T-helper 1 cell treated with Interleukin-12 subunit alpha and Interleukin-12 subunit beta and Interleukin-4 antibody, amounts not matched to agents 30 ng/mL and 1 ng/mL, for 36 hours (primary cell): ENCODE results near the gene TRAF3. TPM values are rescaled to one million over a fixed set of nuclear protein-coding genes. Genes with fewer than 3 reads are reported as not detected.

Experiments used
- intact Hi-C: fragments of 100-400 bp; cut with micrococcal nuclease; formaldehyde crosslinking; loops from one replicate; pipeline ENCODE4 v1.15.1; 2024
- total RNA-seq: library from RNA; stranded (reverse); gene quantifications from 2 replicates; pipeline ENCODE4 v1.2.3, GENCODE V29; 2022

TRAF3 gene
- total RNA-seq, 1 donor from 2014 or later = 92.9 TPM

- intact Hi-C loops = loop anchor here (5.0 kb wide), 1 partner anchor 105 kb away; the partner anchor contains the start of gene TRAF3
Measured at GRCh38 chr14:102882226-102882906, 105.1 kb downstream of the TRAF3 start.

DNA sequence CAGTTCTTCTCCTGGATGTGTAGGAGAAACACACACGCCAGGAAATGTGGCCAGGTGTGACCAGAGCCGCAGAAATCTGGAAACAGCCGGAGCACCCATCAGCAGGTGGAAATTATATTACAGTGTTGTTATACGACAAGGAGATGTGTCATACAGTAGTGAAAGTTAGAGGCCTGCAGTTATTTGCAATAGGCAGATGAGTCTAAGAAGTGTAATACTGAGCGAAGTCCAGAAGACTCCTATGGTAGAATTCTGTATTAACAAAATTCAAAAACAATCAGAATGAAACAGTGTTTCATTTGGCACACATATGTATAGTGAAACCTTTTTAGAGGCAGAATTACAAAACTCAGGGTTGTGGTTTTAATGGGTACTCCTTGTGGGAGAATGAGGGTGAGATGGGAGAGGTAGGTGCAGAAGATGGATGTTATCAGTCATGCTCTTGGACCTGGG lies 105.9 kb downstream of the TRAF3 start:
- intact Hi-C loops = loop anchor here (5.0 kb wide), 1 partner anchor 106 kb away; the partner anchor contains the start of gene TRAF3

DNA sequence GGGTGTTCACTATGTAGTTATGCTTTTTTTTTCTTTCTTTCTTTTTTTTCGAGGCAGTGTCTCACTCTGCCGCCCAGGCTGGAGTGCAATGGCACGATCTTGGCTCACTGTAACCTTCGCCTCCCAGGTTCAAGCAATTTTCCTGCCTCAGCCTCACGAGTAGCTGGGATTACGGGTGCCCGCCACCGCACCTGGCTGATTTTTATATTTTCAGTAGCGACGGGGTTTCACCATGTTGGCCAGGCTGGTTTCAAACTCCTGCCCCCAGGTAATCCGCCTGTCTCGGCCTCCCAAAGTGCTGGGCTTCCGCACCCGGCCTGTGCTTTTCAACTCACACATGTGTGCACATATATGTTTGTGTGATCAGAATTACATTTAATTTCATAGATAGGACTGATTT lies 106.3 kb downstream of the TRAF3 start:
- intact Hi-C loops = loop anchor here (5.0 kb wide), 1 partner anchor 106 kb away; the partner anchor contains the start of gene TRAF3

GRCh38 chr14:102885737-102886447 lies 108.6 kb downstream of the TRAF3 start:
- intact Hi-C loops = no loop called here

- intact Hi-C loops = no loop called here
Measured at GRCh38 chr14:102888748-102889147, 111.5 kb downstream of the TRAF3 start.

DNA sequence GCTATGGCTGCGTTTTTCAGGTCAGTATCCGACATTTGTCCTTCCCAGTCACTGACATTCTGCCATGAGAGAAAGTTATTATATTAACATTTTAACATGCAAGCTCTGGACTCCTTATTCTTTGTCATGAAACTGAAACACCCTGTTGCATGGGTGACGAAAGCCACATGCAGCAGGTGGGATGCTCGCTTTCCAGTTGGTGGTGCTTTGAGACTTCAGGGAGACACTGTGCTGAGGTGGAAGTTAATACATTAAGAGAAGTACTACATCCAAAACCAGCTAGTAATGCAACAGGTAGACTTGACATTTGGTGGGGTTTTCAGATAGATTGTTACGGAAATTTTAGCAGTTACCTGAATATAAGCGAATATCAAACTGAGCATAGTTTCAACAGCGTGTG lies 112.4 kb downstream of the TRAF3 start:
- intact Hi-C loops = no loop called here

DNA sequence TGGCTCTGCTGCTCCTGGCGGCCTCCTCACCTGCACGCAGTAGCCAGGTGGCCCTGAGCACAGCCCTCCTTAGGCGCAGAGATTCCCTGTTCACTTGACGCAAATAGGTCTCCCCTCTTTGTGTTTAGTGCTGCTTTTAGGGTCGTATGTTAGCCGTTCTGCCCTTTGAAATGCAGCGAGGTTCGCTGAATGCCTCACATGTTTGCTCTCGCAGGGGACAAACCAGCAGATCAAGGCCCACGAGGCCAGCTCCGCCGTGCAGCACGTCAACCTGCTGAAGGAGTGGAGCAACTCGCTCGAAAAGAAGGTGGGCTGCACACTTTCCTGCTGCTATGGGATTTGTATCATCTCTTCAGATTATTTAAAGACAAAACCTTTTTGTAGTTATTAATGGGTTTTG lies 113.9 kb downstream of the TRAF3 start:
- intact Hi-C loops = no loop called here

DNA sequence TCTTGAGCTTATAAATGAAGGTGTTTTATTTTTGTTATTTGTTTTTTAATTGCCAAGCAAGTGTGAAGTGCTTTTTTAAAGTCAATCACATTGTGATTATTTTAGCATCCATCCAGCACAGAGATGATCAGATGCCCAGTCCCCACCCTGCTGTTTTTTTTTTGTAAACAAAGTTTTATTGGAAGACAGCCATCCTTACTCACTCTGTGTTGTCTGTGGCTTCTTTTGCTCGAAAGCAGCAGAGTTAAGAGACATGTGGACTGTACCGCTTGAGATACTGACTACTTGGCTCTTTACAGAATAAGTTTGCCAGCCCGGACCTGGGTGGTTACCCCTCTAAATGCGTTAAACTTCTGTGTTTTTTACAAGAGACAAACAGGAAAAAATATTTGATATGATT lies 114.3 kb downstream of the TRAF3 start:
- intact Hi-C loops = no loop called here

- intact Hi-C loops = no loop called here
Measured at GRCh38 chr14:102892651-102893050, 115.4 kb downstream of the TRAF3 start.

DNA sequence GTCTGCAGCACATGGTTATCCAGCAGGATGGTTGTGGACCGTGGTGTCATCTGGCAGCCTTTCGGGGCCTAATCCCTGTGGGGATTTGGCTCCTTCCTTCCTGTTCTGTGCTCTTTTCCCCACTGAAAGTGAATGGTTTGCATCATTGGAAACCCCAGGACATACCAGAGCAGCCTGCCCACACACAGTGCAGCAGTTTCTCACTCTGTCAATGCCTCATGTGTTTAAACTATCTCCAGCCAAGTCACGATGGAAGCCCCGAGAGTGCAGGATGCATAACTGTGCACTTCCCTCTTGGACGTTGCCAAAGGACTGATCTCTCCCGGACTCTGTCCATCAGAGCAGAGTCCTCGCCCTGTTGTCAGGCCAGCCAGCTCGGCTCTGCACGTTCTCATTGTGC lies 116.2 kb downstream of the TRAF3 start:
- intact Hi-C loops = no loop called here

- intact Hi-C loops = loop anchor here (5.0 kb wide), 1 partner anchor 119 kb away; the partner anchor contains the start of gene TRAF3
Measured at GRCh38 chr14:102896735-102897134, 119.5 kb downstream of the TRAF3 start.

- intact Hi-C loops = loop anchor here (5.0 kb wide), 1 partner anchor 120 kb away; the partner anchor contains the start of gene TRAF3
Measured at GRCh38 chr14:102897299-102898027, 120.2 kb downstream of the TRAF3 start.

DNA sequence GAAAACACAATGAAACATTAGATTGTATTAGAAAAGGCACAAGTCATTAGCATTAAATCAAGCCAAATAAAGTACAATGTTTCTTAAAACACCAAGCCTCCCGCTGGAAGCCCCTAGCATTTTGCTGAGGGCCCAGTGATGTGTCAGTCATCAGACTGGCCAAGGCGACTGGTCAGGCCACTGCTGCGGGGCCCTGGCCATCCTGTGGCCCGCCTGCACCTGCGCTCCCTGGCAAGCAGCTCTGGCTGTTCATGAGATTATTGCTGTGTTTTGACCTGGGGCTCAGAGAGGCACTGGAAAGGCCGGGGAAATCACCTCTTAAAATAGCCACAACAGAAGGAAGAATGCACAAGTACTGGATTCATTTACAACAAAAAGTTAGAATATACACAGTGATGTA lies 121.0 kb downstream of the TRAF3 start:
- intact Hi-C loops = loop anchor here (5.0 kb wide), 1 partner anchor 121 kb away; the partner anchor contains the start of gene TRAF3

DNA sequence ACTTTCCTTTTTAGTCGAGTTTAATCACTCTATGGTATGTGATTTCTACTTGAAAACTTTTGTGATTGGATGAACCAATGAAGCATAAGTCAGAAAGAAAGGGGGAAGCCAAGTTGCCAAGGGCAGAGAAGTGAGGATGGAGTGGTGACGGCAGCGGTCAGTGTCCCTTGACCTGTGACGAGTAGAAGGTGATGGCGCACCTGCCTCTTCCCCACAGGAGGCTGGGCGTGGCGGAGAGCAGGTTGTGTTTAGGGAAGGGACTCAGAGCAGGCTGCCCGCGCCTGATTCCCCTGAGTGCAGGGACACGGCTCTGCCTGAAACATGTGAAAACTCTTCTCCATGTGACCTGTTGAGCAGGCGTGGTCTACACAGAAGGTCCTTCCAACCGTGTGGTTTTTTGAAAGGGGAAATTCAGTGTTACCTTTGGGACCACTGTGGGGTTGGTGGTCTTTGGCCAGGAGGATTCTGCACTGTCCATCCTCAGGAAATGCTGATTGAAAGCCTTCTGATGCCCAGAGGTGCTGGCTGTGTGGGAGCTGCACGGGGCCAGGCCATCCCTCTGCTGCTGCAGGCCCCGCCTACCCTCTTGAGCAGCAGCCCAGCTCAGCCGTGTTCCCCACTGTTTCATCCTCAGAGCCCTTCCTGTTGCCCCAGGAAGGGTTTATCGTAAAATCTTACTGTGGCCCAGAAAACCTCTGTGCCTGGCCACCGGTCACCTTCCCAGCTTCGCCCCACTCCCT lies 121.7 kb downstream of the TRAF3 start:
- intact Hi-C loops = loop anchor here (5.0 kb wide), 1 partner anchor 122 kb away; the partner anchor contains the start of gene TRAF3

DNA sequence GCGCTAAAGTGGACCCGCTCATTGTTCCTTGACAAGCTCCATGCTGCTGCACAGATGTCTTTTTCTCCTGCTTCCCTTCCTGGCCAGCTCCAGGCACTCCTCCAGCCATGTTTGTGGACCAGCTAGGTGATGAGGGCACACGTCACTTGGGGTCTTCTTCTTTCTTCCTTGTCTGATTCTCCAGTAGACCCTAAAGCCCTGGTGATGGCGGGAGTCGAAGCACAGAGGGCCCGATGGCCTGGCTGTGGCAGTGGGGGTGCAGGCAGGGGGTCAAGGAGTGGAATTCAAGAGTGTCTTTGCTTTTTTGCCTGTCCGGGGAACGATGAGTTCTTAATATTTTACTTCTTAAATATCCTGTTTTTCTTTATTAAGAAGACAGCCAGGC lies 122.3 kb downstream of the TRAF3 start:
- intact Hi-C loops = loop anchor here (5.0 kb wide), 1 partner anchor 122 kb away; the partner anchor contains the start of gene TRAF3

DNA sequence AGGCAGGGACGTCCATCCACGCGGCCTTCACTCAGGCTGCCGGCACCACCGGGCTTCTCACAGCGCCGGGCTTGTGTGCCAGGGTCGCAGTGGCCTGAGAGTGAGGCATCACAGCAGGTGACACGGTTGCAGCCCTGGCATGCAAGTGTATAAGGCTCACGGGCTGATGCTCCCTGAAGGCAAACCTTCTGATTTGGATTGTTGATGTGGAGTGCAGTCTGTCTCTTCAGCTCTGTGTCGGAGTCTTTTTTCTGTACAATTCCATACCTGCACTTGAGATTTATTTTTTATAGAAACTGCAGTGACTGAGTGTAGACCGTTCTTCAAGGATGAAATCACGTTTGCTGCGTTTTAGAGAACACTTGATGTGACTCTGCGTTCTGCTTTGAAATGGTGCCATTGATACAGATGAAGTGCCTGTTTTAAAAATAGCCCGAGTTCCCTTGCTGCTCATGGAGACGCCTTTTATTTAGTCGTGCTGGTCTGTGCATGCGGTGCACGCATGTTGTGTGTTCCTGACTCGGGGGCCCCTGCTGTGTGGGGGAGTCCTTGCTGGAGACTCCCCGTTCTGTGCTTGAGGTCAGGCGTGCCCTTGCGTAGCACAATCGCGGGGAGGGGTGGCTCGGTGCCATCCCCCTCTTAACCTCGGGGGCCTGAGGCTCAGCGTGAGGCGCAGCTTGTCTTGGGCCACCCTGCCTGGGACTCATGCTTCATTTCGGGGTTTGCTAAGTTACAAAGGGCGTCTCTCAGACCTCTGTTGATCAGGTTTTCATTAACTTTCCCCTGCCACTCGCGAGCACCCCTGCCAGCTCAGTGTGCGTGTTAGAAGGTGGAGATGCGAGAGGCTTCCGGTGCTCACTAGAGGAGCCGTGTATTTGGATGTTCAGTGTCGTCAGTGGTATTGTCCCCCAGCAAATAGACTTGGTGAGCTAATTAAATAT lies 123.7 kb downstream of the TRAF3 start:
- intact Hi-C loops = no loop called here

- intact Hi-C loops = no loop called here
Measured at GRCh38 chr14:102901633-102902032, 124.4 kb downstream of the TRAF3 start.

- intact Hi-C loops = no loop called here
Measured at GRCh38 chr14:102902086-102902485, 124.8 kb downstream of the TRAF3 start.

GRCh38 chr14:102902523-102903247 lies 125.4 kb downstream of the TRAF3 start:
- intact Hi-C loops = no loop called here
